ENCODE data around the gene DDR2.

DNA sequence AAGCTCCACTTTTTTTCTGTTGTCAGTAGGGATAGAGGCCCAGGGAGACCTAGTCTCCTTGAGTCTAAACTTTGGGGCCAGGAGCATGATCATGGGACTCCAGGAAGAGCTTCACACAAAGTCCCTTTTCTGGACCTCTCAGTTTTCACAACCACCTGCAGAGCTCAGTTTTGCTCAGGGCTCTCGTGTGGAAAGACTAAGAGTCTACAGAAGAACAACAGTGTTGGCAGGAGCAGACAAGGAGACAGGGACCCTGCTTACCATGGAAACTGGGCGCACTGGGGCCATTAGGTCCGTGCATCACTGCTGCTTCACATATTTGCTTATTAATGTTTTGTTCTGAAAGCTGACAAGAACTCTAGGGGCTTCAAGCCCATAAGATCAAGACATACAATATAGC is 94.3 kb downstream of the DDR2 start:
- TF ChIP-seq, protein P1, sequence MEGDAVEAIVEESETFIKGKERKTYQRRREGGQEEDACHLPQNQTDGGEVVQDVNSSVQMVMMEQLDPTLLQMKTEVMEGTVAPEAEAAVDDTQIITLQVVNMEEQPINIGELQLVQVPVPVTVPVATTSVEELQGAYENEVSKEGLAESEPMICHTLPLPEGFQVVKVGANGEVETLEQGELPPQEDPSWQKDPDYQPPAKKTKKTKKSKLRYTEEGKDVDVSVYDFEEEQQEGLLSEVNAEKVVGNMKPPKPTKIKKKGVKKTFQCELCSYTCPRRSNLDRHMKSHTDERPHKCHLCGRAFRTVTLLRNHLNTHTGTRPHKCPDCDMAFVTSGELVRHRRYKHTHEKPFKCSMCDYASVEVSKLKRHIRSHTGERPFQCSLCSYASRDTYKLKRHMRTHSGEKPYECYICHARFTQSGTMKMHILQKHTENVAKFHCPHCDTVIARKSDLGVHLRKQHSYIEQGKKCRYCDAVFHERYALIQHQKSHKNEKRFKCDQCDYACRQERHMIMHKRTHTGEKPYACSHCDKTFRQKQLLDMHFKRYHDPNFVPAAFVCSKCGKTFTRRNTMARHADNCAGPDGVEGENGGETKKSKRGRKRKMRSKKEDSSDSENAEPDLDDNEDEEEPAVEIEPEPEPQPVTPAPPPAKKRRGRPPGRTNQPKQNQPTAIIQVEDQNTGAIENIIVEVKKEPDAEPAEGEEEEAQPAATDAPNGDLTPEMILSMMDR (conservative IDR thresholded peaks at IDR 0.05; ENCODE audit: low read depth, low read length) = no peak
- TF ChIP-seq EZH2 (IDR thresholded peaks at IDR 0.05; ENCODE audit: low read length, unreplicated experiment) = no peak

All from PC-3 (cell line).